AG08396 (cell line): Measurements from ENCODE around the gene DHX29.
"Not testable (repeated sequence)": the region's sequence is repeated elsewhere in the genome, so short reads cannot be mapped to it uniquely, and the experiment has no call there.

Source experiments
- DNase-seq: peaks from one replicate; pipeline ENCODE4 v3.0.0; 2012; ENCODE audit warnings: low spot score, mixed read lengths

DHX29 gene

GRCh38 chr5:55307383-55308253 is at the start of gene DHX29, which contains the start of gene MTREX:
TSS of gene DHX29 (minus strand) at chr5:55307694. CDS start at chr5:55307573, 121 bp downstream.
TSS of gene MTREX (plus strand) at chr5:55307989. CDS start at chr5:55308014, 25 bp downstream.
- peak; percentile 91 for DNase-seq

GRCh38 chr5:55356896-55357295 is 49.4 kb upstream of the DHX29 start:
- DNase-seq: no peak

- DNase-seq: no peak
These were observed 43.3 kb upstream of the DHX29 start for GRCh38 chr5:55350754-55351153.

GRCh38 chr5:55347786-55348185 is 40.3 kb upstream of the DHX29 start:
- no peak for DNase-seq

GRCh38 chr5:55345327-55345726 is 37.8 kb upstream of the DHX29 start:
- no peak for DNase-seq

- peak; percentile 29 for DNase-seq
These were observed 37.0 kb upstream of the DHX29 start for GRCh38 chr5:55344392-55344992.

GRCh38 chr5:55343609-55344008 is 36.1 kb upstream of the DHX29 start:
- DNase-seq: no peak

- DNase-seq: no peak
These were observed 35.6 kb upstream of the DHX29 start for GRCh38 chr5:55343107-55343506.

GRCh38 chr5:55338810-55339243 is 31.3 kb upstream of the DHX29 start:
- DNase-seq: no peak

- DNase-seq: no peak
These were observed 30.7 kb upstream of the DHX29 start for GRCh38 chr5:55338092-55338613.

- DNase-seq: no peak
These were observed 26.3 kb upstream of the DHX29 start for GRCh38 chr5:55333811-55334210.

- DNase-seq: no peak
These were observed 25.5 kb upstream of the DHX29 start for GRCh38 chr5:55333017-55333416.

- DNase-seq: no peak
These were observed 23.8 kb upstream of the DHX29 start for GRCh38 chr5:55331321-55331720.

GRCh38 chr5:55327281-55327680 is 19.8 kb upstream of the DHX29 start:
- no peak for DNase-seq

GRCh38 chr5:55325621-55326020 is 18.1 kb upstream of the DHX29 start:
- no peak for DNase-seq

GRCh38 chr5:55324815-55325418 is 17.4 kb upstream of the DHX29 start:
- DNase-seq: peak; percentile 15

GRCh38 chr5:55324006-55324405 is 16.5 kb upstream of the DHX29 start:
- no peak for DNase-seq

- no peak for DNase-seq
These were observed 13.1 kb upstream of the DHX29 start for GRCh38 chr5:55320571-55320970.

GRCh38 chr5:55319491-55319890 is 12.0 kb upstream of the DHX29 start:
- no peak for DNase-seq

GRCh38 chr5:55318237-55318636 is 10.7 kb upstream of the DHX29 start:
- DNase-seq: not testable (repeated sequence)

GRCh38 chr5:55316837-55317236 is 9.3 kb upstream of the DHX29 start:
- DNase-seq: no peak

- DNase-seq: no peak
These were observed 8.8 kb upstream of the DHX29 start for GRCh38 chr5:55316289-55316688.
